H1 (cell line): ENCODE results near the gene RNU4-1. TPM values are rescaled to one million over a fixed set of nuclear protein-coding genes. Genes with fewer than 3 reads are reported as not detected.

Experiments
- CTCF ChIA-PET: fragments of 300-600 bp; sonication (Branson Sonifier 250); formaldehyde crosslinking; loops from one replicate; lab custom pipeline; 2021; ENCODE audit not compliant: partially characterized antibody; lab: Charles Lee
- POLR2A ChIA-PET: fragments of 300-600 bp; sonication (Branson Sonifier 250); formaldehyde crosslinking; loops from one replicate; lab custom pipeline; 2021; ENCODE audit warnings: inconsistent platforms; ENCODE audit not compliant: partially characterized antibody; lab: Charles Lee
- DNase-seq, 2 experiments: peaks; one replicate each; pipeline versions ENCODE4 v3.0.0 to v3.0.0-alpha.2; 2010 to 2022; ENCODE audit warnings: low spot score in 2 of 2, low read depth in 1 of 2, mixed read lengths in 1 of 2
- FAIRE-seq: peaks from 2 replicates; lab custom pipeline; 2011; peaks lifted over from hg19 to GRCh38; lab: Jason Lieb, UNC
- H2AFZ ChIP-seq: 2 replicates; pipeline ENCODE4 v1.8.1; 2012; ENCODE audit warnings: low read length, inconsistent platforms
- H2AK5ac ChIP-seq: 2 replicates; pipeline ENCODE4 v1.6.1; 2013; ENCODE audit warnings: low read depth, low read length
- H2BK120ac ChIP-seq: replicated peaks from 2 replicates; pipeline ENCODE3; 2013; ENCODE audit warnings: low read depth, low read length, inconsistent platforms
- H2BK12ac ChIP-seq: 2 replicates; pipeline ENCODE4 v1.6.1; 2013; ENCODE audit warnings: low read depth, low read length
- H2BK15ac ChIP-seq: 2 replicates; pipeline ENCODE4 v1.6.1; 2013; ENCODE audit warnings: low read length
- H2BK20ac ChIP-seq: 2 replicates; pipeline ENCODE4 v1.6.1; 2013; ENCODE audit warnings: low read length
- H2BK5ac ChIP-seq: 2 replicates; pipeline ENCODE4 v1.6.1; 2013; ENCODE audit warnings: low read depth, low read length
- H3K14ac ChIP-seq: 2 replicates; pipeline ENCODE4 v1.6.1; 2013; ENCODE audit warnings: inconsistent platforms; ENCODE audit not compliant: insufficient read length
- H3K18ac ChIP-seq: 2 replicates; pipeline ENCODE4 v1.6.1; 2013; ENCODE audit warnings: low read length; ENCODE audit errors: extremely low read depth
- H3K23ac ChIP-seq: 2 replicates; pipeline ENCODE4 v1.6.1; 2013; ENCODE audit warnings: inconsistent platforms; ENCODE audit not compliant: insufficient read length
- H3K23me2 ChIP-seq: 2 replicates; pipeline ENCODE4 v1.6.1; 2013; ENCODE audit warnings: low read depth, low read length
- H3K27ac ChIP-seq: 2 replicates; pipeline ENCODE4 v1.6.1; 2011; ENCODE audit warnings: low read depth, low read length, inconsistent platforms
- H3K27me3 ChIP-seq, 4 experiments: replicated peaks in 1 of 4; 1 replicate in 1 of 4; 2 replicates in 3 of 4; pipeline versions ENCODE4 v1.6.1 to v1.8.1; 2011 to 2013; ENCODE audit warnings: low read length in 3 of 4, mild to moderate bottlenecking in 3 of 4, inconsistent platforms in 2 of 4, mixed read lengths in 2 of 4, moderate library complexity in 1 of 4; ENCODE audit not compliant: control insufficient read depth in 3 of 4, insufficient read depth in 3 of 4; ENCODE audit errors: extremely low read depth in 1 of 4
- H3K36me3 ChIP-seq, 4 experiments: 2 replicates each; pipeline versions ENCODE4 v1.6.1 to v1.8.1; 2011 to 2013; ENCODE audit warnings: mild to moderate bottlenecking in 4 of 4, low read length in 3 of 4, moderate library complexity in 2 of 4, control low read depth in 1 of 4, inconsistent platforms in 1 of 4; ENCODE audit not compliant: insufficient read depth in 4 of 4, control insufficient read depth in 2 of 4
- H3K4ac ChIP-seq: replicated peaks from 2 replicates; pipeline ENCODE3; 2013; ENCODE audit warnings: low read length, low read depth, mixed read lengths, inconsistent platforms; ENCODE audit not compliant: insufficient read length
- H3K4me1 ChIP-seq, 4 experiments: replicated peaks in 1 of 4; 1 replicate in 1 of 4; 2 replicates in 3 of 4; pipeline versions ENCODE4 v1.6.1 to v1.8.1; 2011 to 2013; ENCODE audit warnings: low read length in 3 of 4, inconsistent platforms in 2 of 4, mixed read lengths in 1 of 4; ENCODE audit not compliant: insufficient read depth in 4 of 4, control insufficient read depth in 3 of 4
- H3K4me2 ChIP-seq, 2 experiments: 2 replicates each; pipeline versions ENCODE4 v1.6.1 to v1.8.1; 2011 to 2013; ENCODE audit warnings: low read depth in 2 of 2, low read length in 2 of 2, control low read depth in 1 of 2, inconsistent platforms in 1 of 2, mild to moderate bottlenecking in 1 of 2; ENCODE audit not compliant: insufficient read depth in 1 of 2
- H3K4me3 ChIP-seq, 4 experiments: fragments of 200-600, 300-600 bp in 1 of 4; sonication (generic), shearing (Covaris generic), sonication (Bioruptor Twin) in 1 of 4; 2 replicates each; pipeline versions ENCODE4 v1.5.1 to v1.8.1; 2011 to 2016; ENCODE audit warnings: low read length in 4 of 4, low read depth in 3 of 4, control low read depth in 2 of 4, inconsistent platforms in 2 of 4, mild to moderate bottlenecking in 2 of 4, mixed read lengths in 1 of 4, moderate library complexity in 1 of 4; ENCODE audit not compliant: insufficient read depth in 2 of 4; ENCODE audit errors: extremely low read depth in 1 of 4
- H3K56ac ChIP-seq: replicated peaks from 2 replicates; pipeline ENCODE3; 2013; ENCODE audit warnings: low read depth, mild to moderate bottlenecking, mixed read lengths, low read length, inconsistent platforms; ENCODE audit not compliant: insufficient read length
- H3K79me1 ChIP-seq: 2 replicates; pipeline ENCODE4 v1.6.1; 2013; ENCODE audit warnings: low read depth, low read length, control low read depth
- H3K79me2 ChIP-seq, 2 experiments: 2 replicates each; pipeline versions ENCODE4 v1.6.1 to v1.8.1; 2012 to 2013; ENCODE audit warnings: low read length in 2 of 2, mild to moderate bottlenecking in 2 of 2, inconsistent platforms in 1 of 2; ENCODE audit not compliant: insufficient read depth in 2 of 2, control insufficient read depth in 1 of 2
- H3K9ac ChIP-seq, 4 experiments: replicated peaks in 1 of 4; 1 replicate in 1 of 4; 2 replicates in 3 of 4; pipeline versions ENCODE4 v1.6.1 to v1.8.1; 2011 to 2013; ENCODE audit warnings: low read depth in 3 of 4, low read length in 3 of 4, control low read depth in 2 of 4, mild to moderate bottlenecking in 2 of 4, moderate library complexity in 2 of 4, inconsistent platforms in 1 of 4; ENCODE audit errors: extremely low read depth in 1 of 4
- H3K9me3 ChIP-seq, 2 experiments: 2 replicates each; pipeline versions ENCODE4 v1.6.1 to v1.8.1; 2012 to 2013; ENCODE audit warnings: mild to moderate bottlenecking in 2 of 2, moderate library complexity in 2 of 2, control low read depth in 1 of 2, inconsistent platforms in 1 of 2, low read depth in 1 of 2, low read length in 1 of 2, mixed read lengths in 1 of 2; ENCODE audit not compliant: insufficient read depth in 2 of 2
- H4K20me1 ChIP-seq, 2 experiments: replicated peaks in 1 of 2; 2 replicates each; pipeline versions ENCODE3 to v1.8.1; 2011 to 2013; ENCODE audit warnings: inconsistent platforms in 2 of 2, low read length in 2 of 2, mild to moderate bottlenecking in 1 of 2; ENCODE audit not compliant: insufficient read depth in 2 of 2, control insufficient read depth in 1 of 2
- H4K5ac ChIP-seq: 2 replicates; pipeline ENCODE4 v1.6.1; 2013; ENCODE audit warnings: low read length, low read depth, mixed read lengths, inconsistent platforms; ENCODE audit not compliant: insufficient read length
- H4K8ac ChIP-seq: 2 replicates; pipeline ENCODE4 v1.8.0; 2013; ENCODE audit warnings: mild to moderate bottlenecking, moderate library complexity, low read length, inconsistent platforms; ENCODE audit not compliant: insufficient read depth; ENCODE audit errors: extremely low read depth
- H4K91ac ChIP-seq: replicated peaks from 2 replicates; pipeline ENCODE3; 2013; ENCODE audit warnings: low read length, mixed read lengths, inconsistent platforms; ENCODE audit not compliant: insufficient read length
- EZH2 ChIP-seq: fragments of 200-600 bp; sonication (generic); IDR thresholded peaks from 2 replicates; pipeline ENCODE4 v1.7.1; 2012; ENCODE audit warnings: low read depth, mild to moderate bottlenecking, moderate library complexity, low read length, inconsistent platforms; ENCODE audit not compliant: severe bottlenecking
- GABPA ChIP-seq: IDR thresholded peaks from 2 replicates; pipeline ENCODE4 v1.6.1; 2011; ENCODE audit warnings: mild to moderate bottlenecking, low read length, moderate library complexity, borderline replicate concordance; ENCODE audit not compliant: insufficient read depth
- GTF2F1 ChIP-seq: IDR thresholded peaks from 2 replicates; pipeline ENCODE4 v1.6.1; 2012; ENCODE audit warnings: low read depth, low read length, improper control_type of control experiment, borderline replicate concordance
- KDM5A ChIP-seq: fragments of 200-600 bp; IDR thresholded peaks from 2 replicates; pipeline ENCODE4 v1.7.1; 2012; ENCODE audit warnings: mild to moderate bottlenecking, low read length, inconsistent platforms, mixed read lengths
- MAFK ChIP-seq: IDR thresholded peaks from 2 replicates; pipeline ENCODE4 v1.6.1; 2012; ENCODE audit warnings: low read depth, mild to moderate bottlenecking, improper control_type of control experiment, low read length
- POLR2AphosphoS5 ChIP-seq: IDR thresholded peaks from 2 replicates; pipeline ENCODE4 v1.6.1; 2011; ENCODE audit warnings: low read depth, low read length
- POU5F1 ChIP-seq: IDR thresholded peaks from 2 replicates; pipeline ENCODE4 v1.6.1; 2011; ENCODE audit warnings: low read depth, mild to moderate bottlenecking, low read length, moderate library complexity
- RFX5 ChIP-seq: IDR thresholded peaks from 2 replicates; pipeline ENCODE4 v1.6.1; 2011; ENCODE audit warnings: low read depth, low read length, improper control_type of control experiment, borderline replicate concordance
- RXRA ChIP-seq: IDR thresholded peaks from 2 replicates; pipeline ENCODE4 v1.6.1; 2011; ENCODE audit warnings: low read depth, mild to moderate bottlenecking, low read length, moderate library complexity; ENCODE audit not compliant: insufficient read depth
- TEAD4 ChIP-seq: IDR thresholded peaks from 2 replicates; pipeline ENCODE4 v1.6.1; 2012; ENCODE audit warnings: low read depth, low read length, inconsistent platforms, mixed read lengths
- WGBS, 2 experiments: shearing (Covaris generic) in 1 of 2; methylation state at CpG; one replicate each; pipeline versions ENCODE4 v1.1.6 to v1.1.7; 2013 to 2015; ENCODE audit warnings: low lambda C conversion rate in 2 of 2, mixed read lengths in 2 of 2, inconsistent platforms in 1 of 2, low coverage in 1 of 2, missing lambda C conversion rate in 1 of 2; ENCODE audit not compliant: insufficient replicate concordance in 2 of 2, insufficient coverage in 1 of 2, insufficient read length in 1 of 2; ENCODE audit errors: extremely low coverage in 1 of 2, missing lambda C conversion rate in 1 of 2; 5-methylcytosine and 5-hydroxymethylcytosine counted together
- polyA plus RNA-seq, 7 experiments: library from polyadenylated mRNA; depleted of rRNA in 3 of 7; stranded (reverse) in 5 of 7; unstranded in 2 of 7; fragments of >200 nt in 5 of 7; fragments of 200-250 nt in 2 of 7; gene quantifications; 1 replicate in 5 of 7; 2 replicates in 1 of 7; 4 replicates in 1 of 7; pipeline versions ENCODE4 v1.2.1 to v1.2.3, GENCODE V29; 2011 to 2013; ENCODE audit warnings: missing spikeins in 2 of 7, mixed read lengths in 2 of 7
- total RNA-seq: library from RNA; stranded (reverse); fragmentation: NEBNext Ultra II Directional; extraction: Animal tissue kit (Norgen Biotek cat#: 25700); gene quantifications from 2 replicates; pipeline ENCODE4 v1.2.1, GENCODE V29; 2021

RNU4-1 gene
- total and polyA plus RNA-seq, 2 of the 8 experiments (the other 6 are each of a cell fraction or from before 2014, with no cell fraction given), result under 0.01 to 1,424 TPM

DNA sequence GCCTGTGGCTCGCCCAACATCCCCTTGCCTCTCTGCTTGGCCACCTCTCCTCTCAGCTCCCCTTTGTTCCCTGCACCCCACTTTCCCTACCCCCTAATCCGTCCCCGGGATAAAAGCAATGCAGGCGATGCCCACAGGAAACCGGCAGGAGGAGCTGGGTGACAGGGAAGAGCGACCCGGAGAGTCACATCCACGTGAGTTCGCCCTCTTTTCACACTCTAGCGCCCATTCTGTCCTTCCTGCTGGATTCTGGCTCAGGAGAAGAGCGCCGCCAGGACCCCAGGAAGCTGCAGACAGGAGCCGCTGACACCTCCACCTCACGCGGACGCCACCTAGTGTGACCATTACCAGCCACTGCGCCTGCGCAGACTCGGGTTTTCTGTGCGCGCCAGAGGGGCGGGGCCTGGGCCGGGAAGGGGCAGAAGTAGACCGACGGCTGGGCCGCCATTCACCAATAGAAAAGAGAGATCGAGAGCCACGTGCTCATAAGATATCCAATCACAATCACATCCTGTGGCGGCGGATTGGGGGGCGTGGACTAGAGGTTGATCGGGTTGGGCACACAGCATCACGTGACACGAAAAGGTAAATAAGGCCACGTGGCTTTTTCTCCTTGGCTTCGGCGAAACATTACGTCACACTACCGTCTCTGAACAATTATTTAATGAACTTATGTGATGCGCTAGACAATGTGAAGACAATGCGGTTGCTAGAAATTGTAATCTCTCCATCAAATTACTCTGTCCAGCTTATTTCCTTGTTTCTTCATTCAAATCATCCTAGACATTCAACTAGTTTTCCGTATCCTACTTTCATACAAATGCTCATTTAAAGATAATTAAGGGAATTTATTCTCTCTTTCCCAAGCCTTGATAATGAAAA is 24.4 kb upstream of the RNU4-1 start:
- Histone ChIP-seq H2AFZ (peak overlapping the region; percentile 91), H4K8ac (peak overlapping the region; percentile 75; the same call in 1 of the 2 replicates), H2BK12ac (peak overlapping the region; percentile 6; the same call in 1 of the 2 replicates), H3K9ac (peak overlapping the region; percentile 57 to 73 (median 69)), H4K20me1 (no peaks in the 10 kb centered on the region), H3K79me1 (no peaks in the 10 kb centered on the region), H3K4me3 (peak overlapping the region; percentile 33 to 67 (median 56)), H3K23ac (no peak overlapping the region), H2BK20ac (no peak overlapping the region), H2BK5ac (peak overlapping the region; percentile 69; the same call in 1 of the 2 replicates), H2BK120ac (no peak overlapping the region), H2AK5ac (no peak overlapping the region), H3K36me3 (no peaks in the 10 kb centered on the region), H3K14ac (no peak overlapping the region), H4K5ac (peak overlapping the region; percentile 34), H4K91ac (peak overlapping the region; percentile 3), H3K23me2 (peaks cover 3% of the 10 kb centered on the region; the same call in 1 of the 2 replicates), H3K9me3 (no peaks in the 10 kb centered on the region), H3K4me1 (peaks cover 0 to 8% (median 4%) of the 10 kb centered on the region in 4 experiments; a peak in 3 of 7 replicates), H3K4ac (peak overlapping the region; percentile 50), H3K4me2 (peak overlapping the region; percentile 67 to 91), H3K27ac (peak overlapping the region; percentile 68; the same call in 1 of the 2 replicates), H2BK15ac (peak overlapping the region; percentile 78; the same call in 1 of the 2 replicates), H3K18ac (0 out of 2 replicates have a peak overlapping the region, but pooled peaks have one; percentile 55), H3K27me3 (no peaks in the 10 kb centered on the region), H3K56ac (peak overlapping the region; percentile 22), H3K79me2 (no peaks in the 10 kb centered on the region)
- WGBS, 2 experiments, result 5% methylated on average over 42 of the region's 42 CpGs; no CpG with 5 or more reads in 1 of the 2 experiments
- FAIRE-seq (peak; percentile 96), DNase-seq (peak; percentile 97 to 100)
- ChIA-PET CTCF (interaction anchor here (0.7 to 11.0 kb wide), 16 partner anchors 7 to 618 kb away, joined by 3 to 109 read pairs (median 3); partner anchors contain the start of genes COQ5, PLA2G1B, RNU4-2 and SIRT4), POLR2A (interaction anchor here (0.8 to 8.1 kb wide), 12 partner anchors 9 to 121 kb away, joined by 3 to 102 read pairs (median 4); partner anchors contain the start of genes PLA2G1B, RNU4-1, RNU4-2 and RPLP0)
- TF ChIP-seq TEAD4, result no peak
- TF ChIP-seq RFX5, result no peak
- no peak for TF ChIP-seq POU5F1
- peak; percentile 80; the same call in 1 of the 2 replicates for TF ChIP-seq GTF2F1
- no peak for TF ChIP-seq GABPA
- TF ChIP-seq RXRA, result no peak
- no peak for TF ChIP-seq EZH2
- TF ChIP-seq POLR2AphosphoS5, result peak; percentile 49; the same call in 1 of the 2 replicates
- no peak for TF ChIP-seq KDM5A
- no peak for TF ChIP-seq MAFK
